ENCODE measurements around the gene TSPAN10.

DNA sequence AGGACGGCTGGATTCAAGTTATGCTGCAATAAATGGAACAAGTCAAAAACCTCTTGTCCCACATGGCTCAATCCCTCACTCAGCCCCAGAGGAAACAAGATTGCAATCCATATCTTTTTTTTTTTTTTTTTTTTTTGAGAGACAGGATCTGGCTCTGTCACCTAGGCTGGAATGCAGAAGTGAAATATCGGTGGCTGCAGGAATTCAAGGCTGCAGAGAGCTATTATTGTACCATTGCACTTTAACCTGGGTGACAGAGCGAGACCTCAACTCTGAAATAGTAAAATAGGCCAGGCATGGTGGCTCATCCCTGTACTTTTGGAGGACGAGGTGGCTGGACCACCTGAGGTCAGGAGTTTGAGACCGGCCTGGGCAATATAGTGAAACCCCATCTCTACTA lies 22.0 kb downstream of the TSPAN10 start:
- TF ChIP-seq POLR2AphosphoS5 (IDR thresholded peaks at IDR 0.05; ENCODE audit: borderline replicate concordance, low read depth, low read length): no peak
- no peak for TF ChIP-seq EZH2 (IDR thresholded peaks at IDR 0.05)

All from SK-N-MC (cell line).